ENCODE results near the gene PDCD1.
"Not testable (repeated sequence)": the region's sequence is repeated elsewhere in the genome, so short reads cannot be mapped to it uniquely, and the experiment has no call there.

Gene PDCD1

DNA sequence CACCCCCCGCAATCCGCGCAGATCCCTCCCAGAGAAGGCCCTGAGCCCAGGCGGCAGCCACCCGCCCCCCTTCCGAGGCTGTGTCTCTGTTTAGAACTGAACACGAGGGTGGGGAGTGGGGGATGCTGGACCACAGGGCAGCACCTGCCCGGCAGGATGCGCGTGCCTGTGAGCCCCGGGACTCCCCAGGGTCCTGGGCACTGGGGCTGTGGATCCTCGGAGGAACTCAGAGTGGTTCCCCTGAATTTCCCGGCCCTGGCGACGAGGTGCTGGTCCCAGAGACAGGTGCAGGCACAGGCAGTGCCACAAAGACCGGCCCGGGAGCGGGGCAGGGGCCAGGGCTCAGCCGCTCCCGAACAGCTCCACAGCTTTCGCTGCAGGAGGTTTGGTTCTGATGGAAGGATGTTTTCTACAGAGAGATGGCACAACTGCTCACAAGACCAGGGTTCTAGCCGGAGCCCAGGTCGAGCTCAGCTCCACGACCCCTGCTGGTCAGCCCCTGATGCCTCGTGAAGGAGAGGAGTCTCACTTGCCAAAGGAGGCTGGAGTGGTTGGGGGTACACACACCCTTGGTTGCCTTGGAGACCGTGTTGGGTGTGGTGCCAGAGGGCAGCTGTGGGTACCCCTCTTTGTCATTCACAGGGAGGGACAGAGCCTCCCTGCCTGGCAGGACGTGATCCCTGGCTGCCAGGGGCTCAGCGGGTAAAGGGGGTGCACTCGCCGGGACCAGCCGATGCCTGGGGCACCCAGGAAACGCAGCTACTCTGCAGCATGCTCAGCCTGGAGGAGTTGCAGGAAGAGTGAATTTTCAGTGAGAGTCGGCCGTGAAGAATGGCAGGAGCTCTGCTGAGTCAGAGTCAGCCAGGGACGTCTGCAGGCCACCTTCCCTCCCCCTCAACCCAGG, 54.1 kb downstream of the PDCD1 start:
- no peak overlapping the region for H3K4me3 ChIP-seq (replicated peaks; ENCODE audit: low read depth, low read length)
- TF ChIP-seq, protein P1, sequence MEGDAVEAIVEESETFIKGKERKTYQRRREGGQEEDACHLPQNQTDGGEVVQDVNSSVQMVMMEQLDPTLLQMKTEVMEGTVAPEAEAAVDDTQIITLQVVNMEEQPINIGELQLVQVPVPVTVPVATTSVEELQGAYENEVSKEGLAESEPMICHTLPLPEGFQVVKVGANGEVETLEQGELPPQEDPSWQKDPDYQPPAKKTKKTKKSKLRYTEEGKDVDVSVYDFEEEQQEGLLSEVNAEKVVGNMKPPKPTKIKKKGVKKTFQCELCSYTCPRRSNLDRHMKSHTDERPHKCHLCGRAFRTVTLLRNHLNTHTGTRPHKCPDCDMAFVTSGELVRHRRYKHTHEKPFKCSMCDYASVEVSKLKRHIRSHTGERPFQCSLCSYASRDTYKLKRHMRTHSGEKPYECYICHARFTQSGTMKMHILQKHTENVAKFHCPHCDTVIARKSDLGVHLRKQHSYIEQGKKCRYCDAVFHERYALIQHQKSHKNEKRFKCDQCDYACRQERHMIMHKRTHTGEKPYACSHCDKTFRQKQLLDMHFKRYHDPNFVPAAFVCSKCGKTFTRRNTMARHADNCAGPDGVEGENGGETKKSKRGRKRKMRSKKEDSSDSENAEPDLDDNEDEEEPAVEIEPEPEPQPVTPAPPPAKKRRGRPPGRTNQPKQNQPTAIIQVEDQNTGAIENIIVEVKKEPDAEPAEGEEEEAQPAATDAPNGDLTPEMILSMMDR (IDR thresholded peaks at IDR 0.05; ENCODE audit: low read length, missing control alignments), result no peak
- peak; percentile 47 for DNase-seq (ENCODE audit: low read depth)

DNA sequence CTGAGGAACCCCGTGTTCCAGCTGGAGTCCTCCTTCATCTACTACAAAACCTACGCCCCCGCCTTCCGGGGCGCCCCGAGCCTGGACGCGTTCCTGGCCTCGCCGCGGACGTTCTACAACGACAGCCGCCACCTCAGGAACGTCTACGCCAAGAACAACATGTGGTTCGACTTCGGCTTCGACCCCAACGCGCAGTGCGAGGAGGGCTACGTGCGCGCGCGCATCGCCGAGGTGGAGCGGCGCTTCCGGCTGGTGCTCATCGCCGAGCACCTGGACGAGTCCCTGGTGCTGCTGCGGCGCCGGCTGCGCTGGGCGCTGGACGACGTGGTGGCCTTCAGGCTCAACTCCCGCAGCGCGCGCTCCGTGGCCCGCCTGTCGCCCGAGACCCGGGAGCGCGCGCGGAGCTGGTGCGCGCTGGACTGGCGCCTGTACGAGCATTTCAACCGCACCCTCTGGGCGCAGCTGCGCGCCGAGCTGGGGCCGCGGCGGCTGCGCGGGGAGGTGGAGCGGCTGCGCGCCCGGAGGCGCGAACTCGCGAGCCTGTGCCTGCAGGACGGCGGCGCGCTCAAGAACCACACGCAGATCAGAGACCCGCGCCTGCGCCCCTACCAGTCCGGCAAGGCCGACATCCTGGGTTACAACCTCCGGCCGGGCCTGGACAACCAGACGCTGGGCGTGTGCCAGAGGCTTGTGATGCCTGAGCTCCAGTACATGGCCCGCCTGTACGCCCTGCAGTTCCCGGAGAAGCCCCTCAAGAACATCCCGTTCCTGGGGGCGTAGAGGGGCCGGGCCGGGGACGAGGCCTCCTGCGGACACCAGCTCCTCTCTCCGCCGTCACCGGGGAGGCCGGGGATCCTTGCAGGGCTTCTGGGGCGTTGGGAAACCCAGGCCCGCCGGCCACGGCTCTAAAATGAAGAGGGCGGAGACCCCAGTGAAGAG, 55.0 kb downstream of the PDCD1 start:
- TF ChIP-seq, protein P1 (IDR thresholded peaks at IDR 0.05; ENCODE audit: low read length, missing control alignments), result no peak
- peak; percentile 49 for DNase-seq (ENCODE audit: low read depth)
- peak overlapping the region; percentile 37 for H3K4me3 ChIP-seq (replicated peaks; ENCODE audit: low read depth, low read length)

DNA sequence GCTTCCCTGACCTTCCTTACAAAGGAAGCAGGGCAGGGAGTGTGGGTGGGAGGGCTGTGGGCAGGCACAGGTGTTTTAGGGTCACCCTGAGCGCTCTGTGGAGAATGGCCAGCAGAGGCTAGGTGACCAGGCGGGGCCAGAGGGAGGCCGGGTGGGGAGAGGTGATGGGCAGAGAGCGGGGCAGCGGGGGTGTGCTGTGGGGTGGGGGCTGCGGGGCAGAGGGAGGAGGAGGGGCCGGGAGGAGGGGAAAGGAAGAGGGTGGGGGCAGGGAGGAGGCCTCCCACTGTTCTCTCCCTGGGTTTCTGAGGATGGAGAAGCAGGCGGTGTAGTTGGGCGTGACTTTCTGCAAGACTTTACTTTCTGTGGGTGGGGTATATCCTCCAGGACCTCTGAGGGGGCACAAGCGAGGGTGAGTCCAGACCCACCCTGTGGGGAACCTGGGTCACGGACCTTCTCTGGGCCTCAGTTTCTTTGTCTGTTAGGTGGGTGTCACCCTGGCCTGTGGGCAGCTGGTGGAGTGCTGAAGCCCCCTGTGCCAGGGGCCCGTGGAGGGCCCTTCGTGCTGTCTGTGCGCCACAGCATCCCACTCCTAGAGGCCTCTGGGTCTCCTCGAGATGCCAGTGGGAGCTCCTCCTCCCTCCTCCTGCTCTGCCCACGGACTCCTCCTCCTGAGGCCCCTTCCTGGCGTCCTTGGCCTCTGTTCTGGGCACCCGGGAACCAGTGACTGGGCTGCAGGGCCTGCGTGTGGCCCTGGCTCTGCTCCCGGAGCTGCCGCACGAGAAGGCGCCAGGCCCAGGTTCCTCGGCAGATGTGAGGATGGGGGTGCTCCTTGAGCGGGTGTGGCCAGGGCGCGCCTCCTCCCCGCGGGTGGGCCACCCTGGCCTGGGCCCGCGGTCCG, 56.0 kb downstream of the PDCD1 start:
- TF ChIP-seq, protein P1 (IDR thresholded peaks at IDR 0.05; ENCODE audit: low read length, missing control alignments), result no peak

DNA sequence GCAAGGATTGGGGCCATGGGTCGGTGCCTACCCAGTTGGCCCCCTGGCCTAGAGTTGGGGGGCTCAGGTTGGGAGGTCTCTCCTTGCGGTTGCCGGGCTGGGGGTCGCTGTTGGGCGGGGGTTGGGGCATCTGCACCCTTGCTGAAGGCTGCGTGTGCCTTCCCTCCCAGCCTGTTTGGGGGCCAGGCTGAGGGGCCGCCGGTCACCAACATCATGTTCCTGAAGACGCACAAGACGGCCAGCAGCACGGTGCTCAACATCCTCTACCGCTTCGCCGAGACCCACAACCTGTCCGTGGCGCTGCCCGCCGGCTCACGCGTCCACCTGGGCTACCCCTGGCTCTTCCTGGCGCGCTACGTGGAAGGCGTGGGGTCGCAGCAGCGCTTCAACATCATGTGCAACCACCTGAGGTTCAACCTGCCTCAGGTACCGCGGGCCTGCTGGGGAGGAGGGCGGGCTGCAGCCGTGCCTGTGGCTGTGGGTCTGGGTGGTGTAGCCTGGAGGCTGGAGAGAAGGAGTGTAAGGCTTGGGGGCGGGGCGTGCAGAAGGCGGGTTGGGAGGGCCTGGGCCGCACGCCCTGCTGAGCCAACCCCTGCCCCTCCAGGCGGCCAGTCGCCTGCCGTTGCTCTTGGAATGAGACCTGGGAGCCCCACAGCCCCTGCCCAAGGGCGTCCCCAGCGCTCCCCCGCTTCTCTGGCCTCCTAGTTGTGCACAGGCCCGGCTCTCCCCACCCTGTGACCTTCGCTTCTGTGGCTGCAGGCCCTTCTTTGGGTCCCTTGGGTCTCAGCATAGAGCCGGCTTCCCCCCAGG, 56.9 kb downstream of the PDCD1 start:
- no peak overlapping the region for H3K4me3 ChIP-seq (replicated peaks; ENCODE audit: low read depth, low read length)
- DNase-seq (ENCODE audit: low read depth), result no peak
- TF ChIP-seq, protein P1 (IDR thresholded peaks at IDR 0.05; ENCODE audit: low read length, missing control alignments), result no peak

More for the DNA sequence above, 56.0 kb downstream of the PDCD1 start:
- DNase-seq (ENCODE audit: low read depth), result no peak
- no peak overlapping the region for H3K4me3 ChIP-seq (replicated peaks; ENCODE audit: low read depth, low read length)

DNA sequence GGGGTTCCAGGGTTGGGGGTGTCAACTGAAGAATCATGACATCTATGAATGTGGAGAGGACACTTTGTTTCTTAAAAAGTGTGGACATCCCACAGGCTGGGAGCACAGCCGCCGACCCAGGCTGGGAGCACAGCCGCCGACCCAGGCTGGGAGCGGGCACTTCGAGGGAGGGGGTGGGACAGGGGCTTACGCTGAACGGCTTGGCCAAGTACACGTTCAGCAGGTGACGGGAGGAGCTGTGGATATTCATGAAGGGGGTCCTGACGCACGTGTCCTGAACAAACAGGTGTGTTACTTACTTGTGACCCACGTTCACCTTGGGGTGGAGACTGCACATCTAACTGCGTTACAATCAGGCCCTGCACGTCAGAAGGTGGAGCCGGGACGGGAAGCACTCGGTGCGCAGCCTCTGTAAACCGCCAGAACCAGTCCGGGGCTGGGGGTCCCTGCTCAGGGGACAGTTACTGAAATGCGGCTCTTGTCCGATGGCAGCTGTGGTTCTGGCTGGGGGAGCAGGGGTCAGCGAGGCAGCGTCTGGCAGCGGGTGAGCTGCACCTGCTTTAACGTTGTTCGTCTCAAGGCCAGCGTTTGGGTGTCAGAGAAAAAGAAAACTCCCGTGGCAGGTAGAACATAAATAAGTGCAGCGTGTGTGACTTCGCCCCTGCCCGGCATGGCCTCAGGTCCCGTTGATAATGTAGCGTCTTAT, 58.3 kb downstream of the PDCD1 start:
- not testable (repeated sequence) for DNase-seq (ENCODE audit: low read depth); H3K4me3 ChIP-seq (replicated peaks; ENCODE audit: low read depth, low read length)

All from fibroblast of pulmonary artery (primary cell).